Measurements from ENCODE around the gene AOPEP.

DNA sequence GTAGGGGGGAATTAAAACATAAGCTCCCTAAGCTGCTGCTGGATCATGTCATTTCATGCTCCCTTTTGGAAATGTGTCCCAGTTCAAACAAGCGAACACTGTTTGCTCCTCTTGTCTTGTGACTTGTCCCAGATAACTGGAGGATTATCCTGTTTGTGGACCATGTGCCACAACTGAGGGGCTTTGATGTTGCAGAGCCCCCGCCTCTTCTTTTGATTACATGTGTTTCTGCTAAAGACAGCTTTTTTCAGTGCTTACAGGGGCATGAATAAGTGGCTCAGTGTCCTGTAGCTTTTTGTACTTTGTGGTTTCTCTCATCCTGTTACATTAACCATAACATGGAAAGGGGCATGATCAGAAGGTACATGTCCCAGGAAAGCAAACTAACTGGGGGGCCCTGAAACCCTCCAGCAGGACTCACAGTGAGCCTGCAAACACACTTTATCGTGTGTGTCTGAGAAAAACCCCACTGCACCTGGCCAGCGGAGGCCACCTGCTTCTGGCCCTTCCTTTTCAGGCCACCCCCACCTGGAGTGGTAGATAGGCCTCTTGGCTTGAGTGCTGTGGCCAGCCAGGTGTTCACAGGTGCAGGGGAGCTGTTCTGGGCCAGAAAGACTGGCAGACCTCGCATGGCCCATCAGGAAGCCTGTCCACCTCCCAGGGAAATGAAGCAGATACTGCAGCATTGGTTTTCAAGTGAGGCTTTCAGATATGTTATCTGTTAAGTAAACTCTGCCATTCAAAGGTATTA is 305.4 kb downstream of the AOPEP start:
- TF ChIP-seq, protein P1, sequence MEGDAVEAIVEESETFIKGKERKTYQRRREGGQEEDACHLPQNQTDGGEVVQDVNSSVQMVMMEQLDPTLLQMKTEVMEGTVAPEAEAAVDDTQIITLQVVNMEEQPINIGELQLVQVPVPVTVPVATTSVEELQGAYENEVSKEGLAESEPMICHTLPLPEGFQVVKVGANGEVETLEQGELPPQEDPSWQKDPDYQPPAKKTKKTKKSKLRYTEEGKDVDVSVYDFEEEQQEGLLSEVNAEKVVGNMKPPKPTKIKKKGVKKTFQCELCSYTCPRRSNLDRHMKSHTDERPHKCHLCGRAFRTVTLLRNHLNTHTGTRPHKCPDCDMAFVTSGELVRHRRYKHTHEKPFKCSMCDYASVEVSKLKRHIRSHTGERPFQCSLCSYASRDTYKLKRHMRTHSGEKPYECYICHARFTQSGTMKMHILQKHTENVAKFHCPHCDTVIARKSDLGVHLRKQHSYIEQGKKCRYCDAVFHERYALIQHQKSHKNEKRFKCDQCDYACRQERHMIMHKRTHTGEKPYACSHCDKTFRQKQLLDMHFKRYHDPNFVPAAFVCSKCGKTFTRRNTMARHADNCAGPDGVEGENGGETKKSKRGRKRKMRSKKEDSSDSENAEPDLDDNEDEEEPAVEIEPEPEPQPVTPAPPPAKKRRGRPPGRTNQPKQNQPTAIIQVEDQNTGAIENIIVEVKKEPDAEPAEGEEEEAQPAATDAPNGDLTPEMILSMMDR (conservative IDR thresholded peaks at IDR 0.05 in 1 of 2, IDR thresholded peaks at IDR 0.05 in 1 of 2; ENCODE audit: low read depth in 1 of 2, low read length in 2 of 2), result no peak
- no peak for TF ChIP-seq EZH2 (IDR thresholded peaks at IDR 0.05; ENCODE audit: low read length, missing control alignments)
